COLO829 (cell line): ENCODE results near the gene NECTIN2.
"Not testable (repeated sequence)": the region's sequence is repeated elsewhere in the genome, so short reads cannot be mapped to it uniquely, and the experiment has no call there.

Experiments used
- DNase-seq: peaks from one replicate; pipeline ENCODE4 v3.0.0; 2012; ENCODE audit warnings: low spot score

NECTIN2 gene

DNA sequence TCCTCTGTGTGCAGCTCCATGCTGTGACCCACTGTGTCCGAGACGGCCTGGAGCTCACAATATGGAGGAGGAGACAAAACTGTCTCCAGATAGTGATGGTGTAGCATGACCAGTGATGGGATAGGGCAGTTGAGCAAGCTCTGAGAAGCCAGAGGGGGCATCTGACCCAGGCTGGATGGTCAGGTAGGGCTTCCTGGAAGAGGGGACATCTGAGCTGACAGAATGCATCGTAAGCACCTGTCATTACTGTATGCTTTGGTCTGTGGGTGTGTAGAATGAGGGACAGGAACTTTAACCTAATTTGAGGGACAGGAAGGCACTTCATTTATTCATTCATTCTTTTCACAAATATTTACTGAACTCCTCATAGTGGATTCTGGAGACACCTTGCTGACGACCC, 38.5 kb downstream of the NECTIN2 start:
- DNase-seq: no peak

DNA sequence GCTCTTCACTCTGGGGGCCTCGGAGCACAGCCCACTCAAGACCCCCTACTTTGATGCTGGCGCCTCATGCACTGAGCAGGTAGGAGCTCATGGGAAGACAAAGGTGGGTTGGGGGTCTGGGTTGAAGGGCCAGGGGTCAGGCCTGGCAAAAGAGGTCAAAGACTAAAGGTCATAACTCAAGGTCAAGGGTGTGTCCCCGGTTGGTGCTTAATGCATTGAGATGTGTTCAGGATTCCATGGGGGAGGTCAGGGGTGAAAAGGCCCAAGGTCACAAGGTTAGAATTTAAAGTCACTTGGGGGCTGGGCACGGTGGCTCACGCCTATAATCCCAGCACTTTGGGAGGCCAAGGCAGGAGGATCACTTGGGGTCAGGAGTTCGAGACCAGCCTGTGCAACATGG, 40.0 kb downstream of the NECTIN2 start:
- DNase-seq: no peak

DNA sequence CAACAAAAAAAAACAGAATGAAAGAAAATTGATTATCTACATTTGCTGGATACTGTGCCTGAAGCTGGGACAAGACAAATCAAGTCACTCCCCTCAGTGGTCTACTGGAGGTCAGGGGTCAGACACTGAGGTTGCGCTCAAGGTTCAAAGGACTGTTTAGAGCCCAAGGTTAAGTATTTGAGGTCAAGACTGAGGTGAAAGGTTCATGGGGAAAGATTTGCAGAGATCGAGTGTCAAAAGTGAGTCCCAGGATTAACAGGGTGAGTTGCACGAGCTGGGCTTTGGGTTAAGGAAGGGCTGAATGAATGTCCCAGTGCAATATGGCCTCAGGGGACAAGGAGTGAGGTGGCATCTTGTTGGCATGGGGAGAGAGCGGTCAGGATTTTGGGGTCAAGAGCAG, 41.6 kb downstream of the NECTIN2 start:
- DNase-seq: no peak

- not testable (repeated sequence) for DNase-seq
Observed at GRCh38 chr19:44888335-44888734, 42.2 kb downstream of the NECTIN2 start.

DNA sequence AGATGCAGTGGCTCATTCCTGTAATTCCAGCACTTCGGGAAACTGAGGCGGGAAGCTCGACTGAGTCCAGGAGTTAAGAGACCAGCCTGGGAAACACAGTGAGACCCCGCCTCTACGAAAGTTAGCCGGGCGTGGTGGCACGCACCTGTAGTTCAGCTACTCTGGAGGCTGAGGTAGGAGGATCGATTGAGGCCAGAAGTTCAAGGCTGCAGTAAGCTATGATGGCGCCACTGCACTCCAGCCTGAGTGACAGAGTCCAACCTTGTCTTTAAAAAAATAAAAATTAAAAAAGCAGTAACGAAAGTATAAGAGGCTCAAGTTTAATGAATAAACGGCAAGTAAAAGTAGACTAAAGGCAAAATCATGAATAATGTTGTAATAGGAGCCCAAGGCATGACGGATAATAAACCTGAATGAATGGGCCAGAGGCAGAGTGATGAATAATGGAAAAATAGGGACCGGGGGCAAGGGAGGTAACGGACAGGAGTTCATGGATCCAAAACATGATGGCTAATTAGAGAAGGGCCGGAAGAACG, 43.8 kb downstream of the NECTIN2 start:
- DNase-seq: no peak

DNA sequence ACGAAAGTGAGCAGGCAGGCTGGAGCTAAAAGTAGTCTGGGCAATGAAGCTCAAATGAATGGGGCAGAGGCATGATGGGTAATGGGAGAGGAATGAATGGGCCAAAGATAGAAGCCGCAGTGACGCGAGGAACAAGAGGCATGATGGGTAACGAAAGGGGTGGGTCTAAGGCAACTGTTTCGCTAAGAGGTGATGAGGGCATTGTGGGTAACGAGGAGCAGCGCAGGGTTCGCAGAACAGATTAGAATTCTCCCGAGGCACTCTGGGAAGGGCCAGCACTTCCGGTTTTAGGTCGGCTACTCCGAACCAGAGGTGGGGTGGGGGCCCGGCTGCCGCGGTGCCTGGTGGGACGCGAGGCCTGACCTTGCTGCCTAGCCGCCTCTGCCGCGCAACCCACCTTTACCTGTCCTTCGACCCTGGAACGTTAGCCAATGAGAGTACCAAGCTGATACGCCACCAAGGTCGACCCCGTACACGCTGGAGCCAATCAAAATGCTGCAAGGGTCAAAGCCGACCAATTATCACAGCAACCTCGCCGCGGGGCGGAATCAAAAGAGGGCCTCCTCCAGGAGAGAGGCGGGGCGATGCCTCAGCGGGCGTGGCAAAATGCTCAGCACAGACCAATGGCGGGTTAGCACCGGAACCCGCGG, 44.4 kb downstream of the NECTIN2 start:
- peak; percentile 98 for DNase-seq

GRCh38 chr19:44891016-44891882, 45.2 kb downstream of the NECTIN2 start, which contains the start of gene TOMM40:
TSS of gene TOMM40 (plus strand) at chr19:44891254. CDS start at chr19:44891416, 162 bp downstream.
- peak; percentile 100 for DNase-seq

DNA sequence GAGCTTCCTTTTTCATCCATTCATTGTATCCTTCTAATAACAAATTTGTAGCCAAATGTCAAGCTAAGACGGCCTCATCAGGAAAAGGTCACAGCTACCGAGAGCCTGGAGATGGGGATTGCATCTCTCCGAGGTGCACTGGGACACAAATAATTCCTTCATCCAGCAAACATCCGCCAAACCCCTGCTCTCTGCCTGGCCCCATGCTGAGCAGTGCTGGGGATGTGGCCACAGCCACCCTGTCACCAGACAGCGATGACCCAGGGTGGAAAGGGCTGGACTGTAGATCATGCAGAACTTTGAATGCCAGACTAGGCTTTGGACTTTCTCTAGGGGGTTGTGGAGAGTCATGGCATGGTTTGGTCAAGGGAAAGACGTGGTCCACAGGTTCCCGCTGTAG, 46.8 kb downstream of the NECTIN2 start:
- no peak for DNase-seq

DNA sequence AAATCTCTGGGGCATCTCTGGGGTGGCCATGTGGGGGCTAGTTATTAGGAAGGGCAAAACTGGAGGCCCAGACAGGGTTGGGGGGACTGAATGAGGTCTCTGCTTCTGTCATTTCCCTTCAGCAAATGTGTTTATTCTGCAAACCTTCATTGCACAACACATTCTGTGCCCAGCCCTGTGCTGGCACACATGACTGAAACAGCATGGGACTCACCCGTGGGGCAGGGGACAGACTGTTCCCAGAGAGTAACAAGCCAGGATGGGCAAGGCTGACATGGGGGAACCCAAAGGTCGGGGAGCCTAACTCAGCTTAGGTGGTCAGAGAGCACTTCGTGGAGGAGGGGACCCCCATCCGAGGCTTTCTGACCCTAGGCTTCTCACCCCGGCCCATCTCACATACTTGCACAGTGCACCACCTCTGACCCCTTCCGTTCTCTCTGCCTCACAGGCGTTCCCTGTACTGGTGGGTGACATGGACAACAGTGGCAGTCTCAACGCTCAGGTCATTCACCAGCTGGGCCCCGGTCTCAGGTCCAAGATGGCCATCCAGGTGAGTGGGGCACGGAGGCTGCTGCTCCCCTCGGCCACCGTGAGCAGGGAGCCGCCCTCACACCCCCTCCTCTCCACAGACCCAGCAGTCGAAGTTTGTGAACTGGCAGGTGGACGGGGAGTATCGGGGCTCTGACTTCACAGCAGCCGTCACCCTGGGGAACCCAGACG, 47.4 kb downstream of the NECTIN2 start:
- no peak for DNase-seq

- no peak for DNase-seq
Observed at GRCh38 chr19:44894052-44894400, 47.9 kb downstream of the NECTIN2 start.

- no peak for DNase-seq
Observed at GRCh38 chr19:44894946-44895345, 48.8 kb downstream of the NECTIN2 start.

GRCh38 chr19:44897835-44898234, 51.7 kb downstream of the NECTIN2 start:
- DNase-seq: no peak

- DNase-seq: no peak
Observed at GRCh38 chr19:44900328-44901244, 54.5 kb downstream of the NECTIN2 start.

- DNase-seq: no peak
Observed at GRCh38 chr19:44903216-44903601, 57.1 kb downstream of the NECTIN2 start.

- DNase-seq: peak; percentile 69
Observed at GRCh38 chr19:44903602-44904425, 57.7 kb downstream of the NECTIN2 start.

DNA sequence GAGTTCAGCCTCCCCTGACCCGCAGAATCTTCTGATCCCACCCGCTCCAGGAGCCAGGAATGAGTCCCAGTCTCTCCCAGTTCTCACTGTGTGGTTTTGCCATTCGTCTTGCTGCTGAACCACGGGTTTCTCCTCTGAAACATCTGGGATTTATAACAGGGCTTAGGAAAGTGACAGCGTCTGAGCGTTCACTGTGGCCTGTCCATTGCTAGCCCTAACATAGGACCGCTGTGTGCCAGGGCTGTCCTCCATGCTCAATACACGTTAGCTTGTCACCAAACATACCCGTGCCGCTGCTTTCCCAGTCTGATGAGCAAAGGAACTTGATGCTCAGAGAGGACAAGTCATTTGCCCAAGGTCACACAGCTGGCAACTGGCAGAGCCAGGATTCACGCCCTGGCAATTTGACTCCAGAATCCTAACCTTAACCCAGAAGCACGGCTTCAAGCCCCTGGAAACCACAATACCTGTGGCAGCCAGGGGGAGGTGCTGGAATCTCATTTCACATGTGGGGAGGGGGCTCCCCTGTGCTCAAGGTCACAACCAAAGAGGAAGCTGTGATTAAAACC, 58.4 kb downstream of the NECTIN2 start:
- DNase-seq: no peak

DNA sequence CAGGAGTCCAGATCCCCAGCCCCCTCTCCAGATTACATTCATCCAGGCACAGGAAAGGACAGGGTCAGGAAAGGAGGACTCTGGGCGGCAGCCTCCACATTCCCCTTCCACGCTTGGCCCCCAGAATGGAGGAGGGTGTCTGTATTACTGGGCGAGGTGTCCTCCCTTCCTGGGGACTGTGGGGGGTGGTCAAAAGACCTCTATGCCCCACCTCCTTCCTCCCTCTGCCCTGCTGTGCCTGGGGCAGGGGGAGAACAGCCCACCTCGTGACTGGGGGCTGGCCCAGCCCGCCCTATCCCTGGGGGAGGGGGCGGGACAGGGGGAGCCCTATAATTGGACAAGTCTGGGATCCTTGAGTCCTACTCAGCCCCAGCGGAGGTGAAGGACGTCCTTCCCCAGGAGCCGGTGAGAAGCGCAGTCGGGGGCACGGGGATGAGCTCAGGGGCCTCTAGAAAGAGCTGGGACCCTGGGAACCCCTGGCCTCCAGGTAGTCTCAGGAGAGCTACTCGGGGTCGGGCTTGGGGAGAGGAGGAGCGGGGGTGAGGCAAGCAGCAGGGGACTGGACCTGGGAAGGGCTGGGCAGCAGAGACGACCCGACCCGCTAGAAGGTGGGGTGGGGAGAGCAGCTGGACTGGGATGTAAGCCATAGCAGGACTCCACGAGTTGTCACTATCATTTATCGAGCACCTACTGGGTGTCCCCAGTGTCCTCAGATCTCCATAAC, 59.5 kb downstream of the NECTIN2 start, which contains the start of gene APOE:
Gene APOE (plus strand): TSS at position 360 of the 724 bp plus-strand sequence. CDS start 829 bp downstream, outside the sequence.
- no peak for DNase-seq

GRCh38 chr19:44907613-44908012, 61.5 kb downstream of the NECTIN2 start:
- no peak for DNase-seq

DNA sequence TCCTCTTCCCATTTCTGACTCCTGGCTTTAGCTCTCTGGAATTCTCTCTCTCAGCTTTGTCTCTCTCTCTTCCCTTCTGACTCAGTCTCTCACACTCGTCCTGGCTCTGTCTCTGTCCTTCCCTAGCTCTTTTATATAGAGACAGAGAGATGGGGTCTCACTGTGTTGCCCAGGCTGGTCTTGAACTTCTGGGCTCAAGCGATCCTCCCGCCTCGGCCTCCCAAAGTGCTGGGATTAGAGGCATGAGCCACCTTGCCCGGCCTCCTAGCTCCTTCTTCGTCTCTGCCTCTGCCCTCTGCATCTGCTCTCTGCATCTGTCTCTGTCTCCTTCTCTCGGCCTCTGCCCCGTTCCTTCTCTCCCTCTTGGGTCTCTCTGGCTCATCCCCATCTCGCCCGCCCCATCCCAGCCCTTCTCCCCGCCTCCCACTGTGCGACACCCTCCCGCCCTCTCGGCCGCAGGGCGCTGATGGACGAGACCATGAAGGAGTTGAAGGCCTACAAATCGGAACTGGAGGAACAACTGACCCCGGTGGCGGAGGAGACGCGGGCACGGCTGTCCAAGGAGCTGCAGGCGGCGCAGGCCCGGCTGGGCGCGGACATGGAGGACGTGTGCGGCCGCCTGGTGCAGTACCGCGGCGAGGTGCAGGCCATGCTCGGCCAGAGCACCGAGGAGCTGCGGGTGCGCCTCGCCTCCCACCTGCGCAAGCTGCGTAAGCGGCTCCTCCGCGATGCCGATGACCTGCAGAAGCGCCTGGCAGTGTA, 62.2 kb downstream of the NECTIN2 start:
- no peak for DNase-seq
